Measurements from ENCODE around the gene ALKBH3. TPM values are rescaled to one million over a fixed set of nuclear protein-coding genes. Genes with fewer than 3 reads are reported as not detected.

Gene ALKBH3
- total and polyA plus RNA-seq, 2 donors (not counting 3 experiments of a cell fraction or from before 2014, with no cell fraction given): 28.0 to 34.7 TPM

DNA sequence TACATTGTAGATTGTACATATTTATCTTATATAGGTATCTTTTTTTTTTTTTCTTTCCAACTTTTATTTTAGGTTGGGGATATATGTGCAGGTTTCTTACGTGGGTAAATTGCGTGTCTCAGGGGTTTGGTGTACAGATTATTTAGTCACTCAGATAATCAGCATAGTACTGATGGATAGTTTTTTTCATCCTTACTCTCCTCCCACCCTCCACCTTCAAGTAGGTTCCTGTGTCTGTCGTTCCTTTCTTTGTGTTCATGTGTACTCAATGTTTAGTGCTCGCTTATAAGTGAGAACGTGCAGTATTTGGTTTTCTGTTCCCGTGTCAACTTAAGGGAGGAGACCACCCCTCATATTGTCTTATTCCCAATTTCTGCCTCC, 71.4 kb downstream of the ALKBH3 start:
- Histone ChIP-seq H3K9me3 (replicated peaks; ENCODE audit: control insufficient read depth, insufficient read depth, low read length) (no peaks in the 10 kb centered on the region), H3K4me1 (ENCODE audit: control insufficient read depth, extremely low read depth, insufficient read depth, low read length) (no peaks in the 10 kb centered on the region), H4K20me1 (replicated peaks; ENCODE audit: control insufficient read depth, extremely low read depth, insufficient read depth, low read length) (no peaks in the 10 kb centered on the region), H3K9ac (replicated peaks; ENCODE audit: extremely low read depth, insufficient read depth, low read length) (no peak overlapping the region), H3K27me3 (ENCODE audit: control insufficient read depth in 2 of 2, insufficient read depth in 2 of 2, low read length in 2 of 2) (peaks cover 16 to 18% of the 10 kb centered on the region in 2 experiments), H3K27ac (ENCODE audit: insufficient read depth, low read depth, low read length) (no peak overlapping the region), H3K4me2 (ENCODE audit: insufficient read depth, low read length) (no peak overlapping the region), H2AFZ (ENCODE audit: low read depth, low read length) (no peak overlapping the region), H3K36me3 (ENCODE audit: control insufficient read depth in 2 of 2, extremely low read depth in 1 of 2, insufficient read depth in 2 of 2, low read length in 2 of 2) (no peaks in the 10 kb centered on the region), H3K4me3 (replicated peaks in 1 of 3; ENCODE audit: insufficient read depth in 1 of 3, low read depth in 1 of 3, low read length in 3 of 3) (no peak overlapping the region), H3K9me1 (replicated peaks; ENCODE audit: control insufficient read depth, extremely low read depth, insufficient read depth, low read length) (no peaks in the 10 kb centered on the region), H3K79me2 (ENCODE audit: control insufficient read depth, insufficient read depth, low read length) (no peaks in the 10 kb centered on the region)
- BruUV-seq (replicated peaks): no TSS peak
- DNase-seq (ENCODE audit: low read depth, low spot score) (no peak), FAIRE-seq (no peak)
- POLR2A ChIA-PET: no interaction called here
- intact Hi-C loops (cut with micrococcal nuclease) (no loop called here), dilution Hi-C loops (cut with MboI; ENCODE audit: extremely low pct_ligation_motif_present, low sequenced_read_pairs) (no loop called here)
- TF ChIP-seq POLR2AphosphoS5 (IDR thresholded peaks at IDR 0.05; ENCODE audit: insufficient read depth, low read depth, low read length) (no peak), JUN (IDR thresholded peaks at IDR 0.05; ENCODE audit: borderline replicate concordance, insufficient read depth, insufficient read length, low read depth) (no peak), EZH2 (IDR thresholded peaks at IDR 0.05; ENCODE audit: borderline replicate concordance, low read depth, low read length, severe bottlenecking) (no peak), GATA2 (IDR thresholded peaks at IDR 0.05; ENCODE audit: insufficient read depth, insufficient read length, low read depth, low read length) (no peak), MYC (IDR thresholded peaks at IDR 0.05; ENCODE audit: low read depth, low read length) (no peak), POLR2A (IDR thresholded peaks at IDR 0.05; ENCODE audit: low read depth, low read length) (no peak), MAX (IDR thresholded peaks at IDR 0.05; ENCODE audit: insufficient read depth, insufficient read length) (no peak), FOS (IDR thresholded peaks at IDR 0.05; ENCODE audit: borderline replicate concordance, insufficient read depth, low read length) (no peak)
- TF ChIP-seq, protein P1, sequence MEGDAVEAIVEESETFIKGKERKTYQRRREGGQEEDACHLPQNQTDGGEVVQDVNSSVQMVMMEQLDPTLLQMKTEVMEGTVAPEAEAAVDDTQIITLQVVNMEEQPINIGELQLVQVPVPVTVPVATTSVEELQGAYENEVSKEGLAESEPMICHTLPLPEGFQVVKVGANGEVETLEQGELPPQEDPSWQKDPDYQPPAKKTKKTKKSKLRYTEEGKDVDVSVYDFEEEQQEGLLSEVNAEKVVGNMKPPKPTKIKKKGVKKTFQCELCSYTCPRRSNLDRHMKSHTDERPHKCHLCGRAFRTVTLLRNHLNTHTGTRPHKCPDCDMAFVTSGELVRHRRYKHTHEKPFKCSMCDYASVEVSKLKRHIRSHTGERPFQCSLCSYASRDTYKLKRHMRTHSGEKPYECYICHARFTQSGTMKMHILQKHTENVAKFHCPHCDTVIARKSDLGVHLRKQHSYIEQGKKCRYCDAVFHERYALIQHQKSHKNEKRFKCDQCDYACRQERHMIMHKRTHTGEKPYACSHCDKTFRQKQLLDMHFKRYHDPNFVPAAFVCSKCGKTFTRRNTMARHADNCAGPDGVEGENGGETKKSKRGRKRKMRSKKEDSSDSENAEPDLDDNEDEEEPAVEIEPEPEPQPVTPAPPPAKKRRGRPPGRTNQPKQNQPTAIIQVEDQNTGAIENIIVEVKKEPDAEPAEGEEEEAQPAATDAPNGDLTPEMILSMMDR (IDR thresholded peaks at IDR 0.05; ENCODE audit: extremely low read depth in 1 of 2, insufficient read depth in 1 of 2, low read depth in 1 of 2, low read length in 2 of 2): no peak
- CTCF ChIA-PET: interaction anchor here (0.9 to 15.5 kb wide), 2 partner anchors 10 to 62 kb away, joined by 3 to 352 read pairs; partner anchors contain the start of gene C11orf96

Data from endothelial cell of umbilical vein (primary cell).